ENCODE results near the gene FAM98B. TPM values are rescaled to one million over a fixed set of nuclear protein-coding genes. Genes with fewer than 3 reads are reported as not detected.

Gene FAM98B
- total and polyA plus RNA-seq, 9 of the 15 experiments (the other 6 are each of a cell fraction or from before 2014, with no cell fraction given): 3.1 to 42.0 (median 9.4) TPM

- TF ChIP-seq CHD7 (IDR thresholded peaks at IDR 0.05; ENCODE audit: low read depth, low read length): no peak
- TF ChIP-seq NR1H2 (CRISPR knock-in tag; IDR thresholded peaks at IDR 0.05): no peak
- TF ChIP-seq UBTF (IDR thresholded peaks at IDR 0.05; ENCODE audit: borderline replicate concordance in 1 of 2, low read depth in 2 of 2, low read length in 2 of 2): no peak
Measured at GRCh38 chr15:38521316-38521715, 67.4 kb downstream of the FAM98B start (continued).
